HL-60/S4 (cell line): ENCODE measurements around the gene SSBP4.
"Not testable (repeated sequence)": the region's sequence is repeated elsewhere in the genome, so short reads cannot be mapped to it uniquely, and the experiment has no call there.

Experiments used
- in situ Hi-C: fragments of 300-500 bp; cut with MboI; formaldehyde crosslinking; loops from 2 replicates; pipeline ENCODE4 v1.14.3; 2022; ENCODE audit warnings: low sequenced_read_pairs

Gene SSBP4

GRCh38 chr19:18419195-18419698 is at the start of gene SSBP4:
SSBP4 (plus strand) TSS chr19:18419398; CDS start chr19:18419649, 251 bp downstream.
- in situ Hi-C loops, result loop anchor here (10.0 kb wide), 1 partner anchor 224 kb away; the partner anchor contains the start of gene MPV17L2

- in situ Hi-C loops, result no loop called here
Observed at GRCh38 chr19:18373407-18373891, 45.7 kb upstream of the SSBP4 start.

GRCh38 chr19:18373892-18374629 is 45.1 kb upstream of the SSBP4 start:
- in situ Hi-C loops, result no loop called here

DNA sequence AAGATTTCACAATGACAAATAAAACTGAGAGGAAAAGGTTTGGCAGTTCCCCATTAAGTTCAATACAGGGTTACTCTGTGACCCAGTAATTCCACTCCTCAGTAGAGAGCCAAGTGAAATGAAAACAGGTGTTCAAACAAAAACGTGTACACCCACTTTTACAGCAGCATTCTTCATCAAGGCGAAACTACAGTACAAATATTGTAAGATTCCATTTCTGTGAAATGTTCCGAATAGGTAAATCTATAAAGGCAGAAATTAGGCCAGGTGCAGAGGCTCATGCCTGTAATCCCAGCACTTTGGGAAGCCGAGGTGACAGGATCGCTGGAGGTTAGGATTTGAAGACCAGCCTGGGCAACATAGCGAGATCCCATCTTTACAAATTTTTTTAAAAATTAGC is 42.2 kb upstream of the SSBP4 start:
- in situ Hi-C loops, result no loop called here

GRCh38 chr19:18379803-18380747 is 39.1 kb upstream of the SSBP4 start:
- in situ Hi-C loops, result no loop called here

DNA sequence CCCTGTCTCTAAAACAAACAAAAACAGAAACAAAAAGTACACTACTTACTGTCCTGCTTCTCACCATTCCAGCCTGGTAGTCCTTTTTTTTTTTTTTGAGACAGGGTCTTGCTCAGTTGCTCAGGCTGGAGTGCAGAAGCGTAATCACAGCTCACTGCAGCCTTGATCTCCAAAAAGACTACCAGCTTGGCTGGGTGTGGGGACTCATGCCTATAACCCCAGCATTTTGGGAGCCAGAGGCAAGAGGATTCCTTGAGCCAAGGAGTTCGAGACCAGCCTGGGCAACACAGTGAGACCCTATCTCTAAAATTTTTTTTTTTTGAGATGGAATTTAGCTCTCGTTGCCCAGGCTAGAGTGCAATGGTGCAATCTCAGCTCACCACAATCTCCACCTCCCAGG is 38.4 kb upstream of the SSBP4 start:
- in situ Hi-C loops, result no loop called here

- in situ Hi-C loops, result not testable (repeated sequence)
Observed at GRCh38 chr19:18383622-18384021, 35.6 kb upstream of the SSBP4 start.

DNA sequence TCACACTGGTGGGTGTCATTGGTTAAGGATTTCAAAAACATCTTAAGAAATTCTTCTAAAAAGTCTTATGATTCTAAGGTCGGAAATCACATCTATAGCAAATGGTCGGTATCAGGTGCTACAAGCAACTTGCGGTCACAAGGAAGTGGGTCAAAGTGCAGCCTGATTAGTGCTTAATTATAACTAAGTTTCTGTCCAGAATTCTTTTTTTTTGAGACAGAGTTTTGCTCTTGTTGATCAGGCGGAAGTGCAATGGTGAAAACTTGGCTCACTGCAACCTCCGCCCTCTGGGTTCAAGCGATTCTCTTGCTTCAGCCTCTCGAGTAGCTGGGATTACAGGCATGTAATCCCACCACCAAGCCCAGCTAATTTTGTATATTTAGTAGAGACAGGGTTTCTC is 34.4 kb upstream of the SSBP4 start:
- in situ Hi-C loops, result no loop called here

DNA sequence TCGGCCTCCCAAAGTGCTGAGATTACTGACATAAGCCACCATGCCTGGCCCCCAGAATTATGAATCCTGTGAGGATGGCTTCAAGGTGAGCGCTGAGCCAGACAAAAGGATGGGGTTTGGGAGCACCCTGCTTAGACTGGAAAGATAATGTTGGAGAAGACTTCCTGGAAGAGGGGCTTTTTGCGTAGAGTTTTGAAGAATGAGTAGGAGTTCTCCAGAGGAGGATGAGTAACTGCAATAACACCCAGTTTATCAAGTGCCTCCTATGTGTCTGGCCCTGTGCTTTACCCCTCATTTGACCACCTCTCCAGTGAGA is 33.9 kb upstream of the SSBP4 start:
- in situ Hi-C loops, result no loop called here

DNA sequence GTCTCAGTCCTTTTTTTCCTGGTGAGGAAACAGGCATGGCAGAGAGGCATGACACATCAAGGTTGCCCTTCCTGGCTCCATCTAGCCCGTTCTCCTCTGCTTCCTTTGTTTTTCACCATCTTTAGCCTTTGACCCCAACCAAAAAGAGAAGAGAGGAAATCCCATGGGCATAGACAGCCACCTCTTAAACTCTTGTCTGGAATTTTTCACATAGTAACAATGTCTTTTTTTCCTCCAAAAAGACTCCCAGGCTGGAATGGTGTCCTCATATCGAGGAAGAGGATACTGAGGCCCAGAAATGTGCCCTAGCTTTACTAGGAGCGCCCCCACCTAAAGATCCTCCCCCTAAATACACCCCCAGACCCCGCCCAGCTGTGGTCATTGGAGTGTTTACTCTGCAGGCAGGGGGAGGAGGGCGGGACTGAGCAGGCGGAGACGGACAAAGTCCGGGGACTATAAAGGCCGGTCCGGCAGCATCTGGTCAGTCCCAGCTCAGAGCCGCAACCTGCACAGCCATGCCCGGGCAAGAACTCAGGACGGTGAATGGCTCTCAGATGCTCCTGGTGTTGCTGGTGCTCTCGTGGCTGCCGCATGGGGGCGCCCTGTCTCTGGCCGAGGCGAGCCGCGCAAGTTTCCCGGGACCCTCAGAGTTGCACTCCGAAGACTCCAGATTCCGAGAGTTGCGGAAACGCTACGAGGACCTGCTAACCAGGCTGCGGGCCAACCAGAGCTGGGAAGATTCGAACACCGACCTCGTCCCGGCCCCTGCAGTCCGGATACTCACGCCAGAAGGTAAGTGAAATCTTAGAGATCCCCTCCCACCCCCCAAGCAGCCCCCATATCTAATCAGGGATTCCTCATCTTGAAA is 33.3 kb upstream of the SSBP4 start, which contains the start of gene GDF15:
GDF15 (plus strand) TSS at position 484 of the 868 bp plus-strand sequence; CDS start at position 516, 32 bp downstream.
- in situ Hi-C loops, result no loop called here

GRCh38 chr19:18386543-18387271 is 32.5 kb upstream of the SSBP4 start:
- in situ Hi-C loops, result no loop called here

- in situ Hi-C loops, result no loop called here
Observed at GRCh38 chr19:18388100-18388959, 30.9 kb upstream of the SSBP4 start.

- in situ Hi-C loops, result no loop called here
Observed at GRCh38 chr19:18388960-18389725, 30.1 kb upstream of the SSBP4 start.

- in situ Hi-C loops, result no loop called here
Observed at GRCh38 chr19:18389726-18390064, 29.5 kb upstream of the SSBP4 start.

DNA sequence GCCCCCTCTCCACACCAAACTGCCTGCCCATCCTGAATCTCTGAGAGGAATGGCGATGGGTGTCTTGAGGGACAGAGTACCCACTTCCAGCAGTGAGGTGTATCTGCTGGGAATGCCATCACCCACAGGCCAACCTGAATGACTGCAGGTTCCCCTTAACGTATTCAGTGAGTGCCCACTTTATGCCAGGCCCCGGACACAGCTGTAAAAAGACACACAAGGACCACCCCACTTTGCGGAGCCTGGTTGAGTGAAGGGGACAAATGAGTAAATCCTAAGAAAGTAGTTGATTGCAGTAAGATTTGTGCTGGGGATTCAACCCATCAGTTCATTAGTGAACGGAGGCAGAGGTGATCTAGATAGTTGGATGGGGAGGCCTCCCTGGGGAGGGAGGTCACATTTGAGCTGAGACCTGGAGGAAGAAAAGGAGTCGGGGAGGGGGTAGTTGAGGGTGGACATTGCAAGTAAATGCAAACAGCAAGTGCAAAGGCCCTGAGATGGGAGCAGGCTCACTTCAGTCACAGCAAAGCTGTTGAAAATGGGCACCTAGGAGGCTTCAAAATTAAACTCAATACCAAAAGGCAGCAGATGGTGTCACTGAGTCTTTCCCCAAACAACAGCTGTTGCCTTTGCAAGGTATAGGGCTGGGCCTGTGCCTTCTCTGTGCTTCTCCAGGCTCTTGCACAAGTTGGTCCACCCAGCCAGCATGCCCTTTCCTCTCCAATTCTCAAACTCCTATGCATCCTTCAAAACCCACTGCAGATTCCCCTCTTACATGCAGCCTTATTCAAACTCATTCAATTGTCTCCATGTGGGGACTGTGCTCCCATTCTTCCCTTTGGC is 28.9 kb upstream of the SSBP4 start:
- in situ Hi-C loops, result no loop called here

DNA sequence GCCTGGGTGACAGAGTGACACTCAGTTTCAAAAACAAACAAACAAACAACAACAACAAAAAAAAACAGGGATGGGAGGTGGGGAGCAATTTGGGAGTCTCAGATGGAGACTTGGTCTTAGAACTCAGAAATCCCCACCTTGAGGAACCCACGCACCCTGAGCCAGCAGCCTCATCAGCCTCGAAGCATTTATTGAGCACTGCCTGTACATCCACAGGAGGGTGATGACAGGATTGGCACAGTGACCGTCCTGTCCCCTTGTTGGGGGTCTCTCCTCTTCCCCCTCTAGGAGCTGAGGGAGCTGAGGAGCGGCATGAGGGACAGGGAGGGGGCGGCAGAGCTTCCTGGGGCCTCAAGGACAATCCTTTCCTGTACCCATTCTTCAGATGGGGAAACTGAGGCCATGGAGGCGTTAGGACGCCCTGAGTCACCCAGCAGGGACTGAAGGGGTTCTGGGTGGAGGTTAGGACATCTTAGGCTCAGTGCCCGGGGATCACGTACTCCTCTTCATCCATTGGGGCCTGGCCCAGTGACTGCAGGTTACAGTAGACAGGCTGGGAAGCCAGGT is 27.6 kb upstream of the SSBP4 start:
- in situ Hi-C loops, result no loop called here

DNA sequence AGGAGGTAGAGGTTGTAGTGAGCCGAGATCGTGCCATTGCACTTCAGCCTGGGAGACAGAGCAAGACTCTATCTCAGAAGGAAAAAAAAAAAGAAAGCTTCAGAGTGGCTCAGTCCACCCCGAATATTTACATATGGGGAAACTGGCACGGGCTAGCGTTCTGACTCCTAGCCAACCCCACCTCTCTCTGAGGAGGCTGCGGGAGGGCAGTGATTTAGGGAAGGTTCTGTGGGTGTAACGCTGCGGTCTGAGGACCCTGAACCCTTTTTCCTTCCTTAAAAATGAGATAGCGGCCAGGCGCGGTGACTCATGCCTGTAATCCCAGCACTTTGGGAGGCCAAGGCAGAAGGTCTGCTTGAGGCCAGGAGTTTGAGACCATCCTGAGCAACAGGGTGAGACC is 26.8 kb upstream of the SSBP4 start:
- in situ Hi-C loops, result no loop called here
